NCI-H2107 treated with DMSO at 0.1 percent for 48 hours (cell line): Measurements from ENCODE around the gene TTC16.
"Not testable (repeated sequence)": the region's sequence is repeated elsewhere in the genome, so short reads cannot be mapped to it uniquely, and the experiment has no call there.

Experiments
- DNase-seq: peaks from one replicate; lab custom pipeline; 2025; ENCODE audit not compliant: unreplicated experiment; lab: John Stamatoyannopoulos, UW

Gene TTC16

DNA sequence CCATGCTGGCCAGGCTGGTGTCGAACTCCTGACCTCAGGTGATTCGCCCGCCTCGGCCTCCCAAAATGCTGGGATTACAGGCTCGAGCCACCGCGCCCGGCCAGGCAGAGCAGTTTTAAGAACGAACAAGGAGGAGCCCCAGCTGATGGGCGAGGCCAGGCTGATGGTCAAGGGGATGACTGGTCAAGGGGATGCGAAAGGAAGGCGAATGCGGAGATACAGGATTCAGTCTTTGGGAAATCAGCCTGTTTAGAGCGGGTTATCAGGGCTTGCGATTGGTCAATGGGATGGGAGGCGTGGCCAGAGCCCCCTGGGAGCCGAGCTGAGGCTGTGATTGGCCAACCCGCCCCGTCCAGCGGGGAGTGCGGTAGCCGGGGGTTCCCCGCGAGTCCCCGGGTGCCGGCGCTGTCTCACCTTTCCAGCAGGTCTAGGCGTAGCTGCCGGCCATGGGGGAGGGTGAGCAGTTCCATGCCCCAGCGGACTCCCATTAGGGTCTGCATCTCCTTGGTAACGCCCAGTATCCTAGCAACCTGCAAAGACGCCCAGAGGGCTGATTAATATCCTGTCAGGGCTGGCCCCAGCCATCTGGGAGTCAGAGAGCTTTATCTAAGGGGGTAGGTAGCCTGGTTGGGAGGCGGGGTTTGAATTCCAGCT is 26.7 kb downstream of the TTC16 start:
- DNase-seq: no peak

DNA sequence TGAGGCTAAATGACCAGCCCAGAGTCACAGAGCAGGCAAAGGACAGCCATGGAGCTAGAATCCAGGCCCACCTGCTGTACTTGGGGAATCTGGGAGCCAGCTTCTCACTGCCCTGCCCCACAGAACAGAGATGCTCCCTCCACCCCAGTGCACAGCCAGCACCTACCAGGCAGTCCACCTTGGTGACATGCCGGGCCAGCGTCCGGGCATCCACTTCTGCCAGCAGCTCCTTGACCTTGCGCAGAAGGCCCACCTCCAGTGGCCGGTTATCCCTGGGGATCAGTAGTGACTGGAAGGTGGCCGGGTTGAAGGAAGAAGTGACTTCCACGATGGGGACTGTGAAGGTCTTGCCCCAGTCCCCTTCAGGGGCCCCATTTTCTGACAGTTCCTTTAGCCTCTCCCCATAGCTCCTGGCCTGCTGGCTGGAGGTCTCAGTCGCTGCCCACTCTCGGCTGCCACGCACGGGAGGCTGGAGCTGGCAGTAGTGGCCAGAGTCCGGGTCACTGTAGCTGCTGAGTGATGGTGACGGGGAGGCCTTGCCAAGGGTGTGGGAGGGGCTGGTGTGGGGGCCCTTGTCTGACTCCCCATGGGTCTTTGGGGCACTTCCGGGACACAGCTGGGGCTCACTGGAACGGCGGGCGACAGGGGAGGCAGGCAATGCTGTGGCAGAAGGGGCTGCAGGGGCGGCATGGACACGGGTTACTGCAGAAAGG is 28.7 kb downstream of the TTC16 start:
- DNase-seq: no peak

DNA sequence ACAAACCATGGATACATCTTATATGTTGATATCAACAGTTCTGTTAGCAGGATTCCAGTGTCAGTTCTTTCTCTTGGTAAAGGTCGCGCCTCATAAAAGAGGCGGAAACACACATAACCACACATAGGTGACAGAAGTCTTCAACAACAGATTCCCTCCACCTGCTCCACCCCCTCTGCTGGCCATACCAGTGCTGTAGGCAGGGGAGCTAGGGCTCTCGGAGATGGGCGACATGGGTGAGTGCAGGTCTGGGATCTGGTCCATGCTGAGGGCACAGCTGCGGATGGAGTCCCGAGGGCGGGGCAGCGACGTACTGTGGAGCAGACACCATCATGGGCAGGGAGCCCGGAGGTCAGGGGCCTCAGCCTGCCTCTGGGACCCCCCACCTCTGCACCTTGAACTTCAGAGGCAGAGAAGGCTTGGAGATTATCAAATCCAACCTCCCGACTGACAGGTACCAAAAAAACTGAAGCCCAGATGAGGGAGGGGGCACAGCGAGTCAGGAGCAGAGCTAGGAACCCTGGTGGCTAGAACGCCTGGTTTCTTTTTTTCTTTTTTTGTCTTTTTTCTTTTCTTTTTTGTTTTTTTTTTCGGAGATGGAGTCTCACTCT is 31.2 kb downstream of the TTC16 start:
- DNase-seq: no peak

DNA sequence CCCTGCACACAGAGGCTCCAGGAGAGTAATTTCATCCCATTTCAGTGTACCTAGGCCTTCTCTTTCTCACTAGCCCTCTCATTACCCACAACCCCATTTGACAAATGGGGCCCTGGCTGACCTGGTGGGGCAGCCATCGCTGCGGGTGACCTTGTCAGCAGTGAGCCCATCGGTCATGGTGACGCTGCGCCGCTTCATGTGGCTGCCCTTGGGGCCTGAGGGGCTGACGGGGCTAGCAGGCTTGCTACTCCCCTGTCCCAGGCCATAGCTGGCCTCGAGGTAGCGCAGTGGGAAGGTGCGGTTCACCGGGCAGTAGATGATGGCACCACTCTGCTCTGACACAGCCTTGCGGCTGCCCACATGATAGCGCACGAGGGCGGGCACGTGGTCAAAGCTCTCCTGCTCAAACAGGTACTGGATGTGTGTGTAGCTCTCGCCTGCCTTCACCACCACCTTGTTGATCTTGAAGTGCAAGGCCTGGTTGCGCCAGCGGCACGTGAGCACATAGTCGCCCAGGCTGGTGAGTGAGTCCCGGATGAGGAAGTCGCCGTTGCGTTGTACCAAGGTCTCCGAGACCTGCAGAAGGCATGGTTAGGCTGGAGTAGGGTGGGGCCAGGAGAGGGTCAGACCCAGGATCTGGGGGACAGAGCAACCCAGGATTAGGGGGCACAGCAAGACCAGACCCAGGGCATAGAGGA is 33.4 kb downstream of the TTC16 start:
- no peak for DNase-seq

DNA sequence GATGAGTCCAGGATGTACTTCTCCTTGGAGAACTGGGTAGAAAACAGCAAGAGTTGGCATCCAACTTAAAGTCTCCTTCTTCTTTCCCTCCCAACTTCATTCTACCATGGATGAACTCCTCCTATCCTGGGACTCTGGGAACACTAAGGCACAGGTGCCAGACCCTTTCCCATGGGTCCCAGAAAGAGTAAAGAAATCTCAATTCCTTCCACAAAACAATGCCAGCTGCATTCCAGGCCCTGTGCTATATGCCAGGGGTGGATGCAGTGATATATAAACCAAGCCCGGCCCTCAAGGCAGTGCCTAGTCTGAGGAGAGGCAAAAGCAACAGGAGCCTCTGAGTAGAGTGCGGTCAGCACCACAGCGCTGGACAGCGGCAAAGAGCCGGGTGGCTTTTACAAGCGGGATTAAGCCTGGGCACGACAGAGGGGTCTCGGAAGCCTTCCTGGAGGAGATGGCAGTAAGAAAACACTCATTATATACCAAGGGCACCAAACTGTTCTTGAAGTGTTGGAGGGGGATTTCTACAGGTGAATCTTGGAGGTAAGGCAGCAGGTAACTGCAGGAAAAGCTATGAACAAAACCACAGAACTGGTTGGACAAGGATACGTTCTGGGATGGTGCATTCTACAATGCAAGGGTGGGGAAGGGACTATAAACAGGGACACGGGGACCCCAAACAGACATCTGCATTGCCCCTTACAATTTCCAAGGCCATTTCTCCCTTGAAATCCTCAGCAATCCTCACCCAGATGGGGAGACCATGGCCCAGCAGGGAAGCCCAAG is 35.6 kb downstream of the TTC16 start:
- DNase-seq: no peak

DNA sequence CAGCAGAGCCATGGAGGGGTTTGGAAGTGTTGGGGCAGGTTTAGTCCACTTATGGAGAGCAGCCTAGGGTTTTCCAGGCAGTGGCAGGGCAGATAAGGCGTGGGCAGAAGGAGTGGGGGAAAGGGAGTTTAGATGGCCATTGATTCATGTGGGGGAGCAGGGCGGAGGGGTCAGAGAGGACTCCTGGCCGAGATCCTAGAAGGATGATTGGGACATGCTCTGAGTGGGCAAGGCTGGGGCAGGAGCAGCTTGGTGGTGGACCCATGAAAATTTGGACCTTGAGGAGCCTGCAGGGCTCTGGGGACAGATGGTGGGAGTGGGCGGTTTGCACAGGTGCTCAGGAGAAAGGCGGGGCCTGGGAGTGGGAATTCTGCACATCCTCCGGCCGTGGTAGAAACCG is 37.3 kb downstream of the TTC16 start:
- no peak for DNase-seq

DNA sequence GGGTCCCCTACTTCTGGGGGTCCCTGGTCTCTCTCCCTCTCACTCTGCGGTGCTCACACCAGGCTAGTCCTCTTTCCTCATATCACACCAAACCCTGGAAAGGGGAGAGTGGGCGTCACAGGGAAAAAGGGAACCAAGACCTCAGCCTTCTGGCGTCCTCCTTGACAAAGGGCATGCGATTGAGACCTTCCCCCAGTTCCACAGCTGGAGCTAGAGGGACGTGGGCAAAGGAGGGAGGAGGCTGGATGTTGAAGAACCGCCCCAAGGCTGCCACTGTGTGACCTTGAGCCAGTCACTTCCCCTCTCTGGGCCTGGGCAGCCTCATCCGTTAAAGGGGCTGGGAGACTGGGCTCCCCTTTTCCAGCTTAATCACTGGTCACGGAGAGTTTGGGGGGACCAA is 37.7 kb downstream of the TTC16 start:
- no peak for DNase-seq

DNA sequence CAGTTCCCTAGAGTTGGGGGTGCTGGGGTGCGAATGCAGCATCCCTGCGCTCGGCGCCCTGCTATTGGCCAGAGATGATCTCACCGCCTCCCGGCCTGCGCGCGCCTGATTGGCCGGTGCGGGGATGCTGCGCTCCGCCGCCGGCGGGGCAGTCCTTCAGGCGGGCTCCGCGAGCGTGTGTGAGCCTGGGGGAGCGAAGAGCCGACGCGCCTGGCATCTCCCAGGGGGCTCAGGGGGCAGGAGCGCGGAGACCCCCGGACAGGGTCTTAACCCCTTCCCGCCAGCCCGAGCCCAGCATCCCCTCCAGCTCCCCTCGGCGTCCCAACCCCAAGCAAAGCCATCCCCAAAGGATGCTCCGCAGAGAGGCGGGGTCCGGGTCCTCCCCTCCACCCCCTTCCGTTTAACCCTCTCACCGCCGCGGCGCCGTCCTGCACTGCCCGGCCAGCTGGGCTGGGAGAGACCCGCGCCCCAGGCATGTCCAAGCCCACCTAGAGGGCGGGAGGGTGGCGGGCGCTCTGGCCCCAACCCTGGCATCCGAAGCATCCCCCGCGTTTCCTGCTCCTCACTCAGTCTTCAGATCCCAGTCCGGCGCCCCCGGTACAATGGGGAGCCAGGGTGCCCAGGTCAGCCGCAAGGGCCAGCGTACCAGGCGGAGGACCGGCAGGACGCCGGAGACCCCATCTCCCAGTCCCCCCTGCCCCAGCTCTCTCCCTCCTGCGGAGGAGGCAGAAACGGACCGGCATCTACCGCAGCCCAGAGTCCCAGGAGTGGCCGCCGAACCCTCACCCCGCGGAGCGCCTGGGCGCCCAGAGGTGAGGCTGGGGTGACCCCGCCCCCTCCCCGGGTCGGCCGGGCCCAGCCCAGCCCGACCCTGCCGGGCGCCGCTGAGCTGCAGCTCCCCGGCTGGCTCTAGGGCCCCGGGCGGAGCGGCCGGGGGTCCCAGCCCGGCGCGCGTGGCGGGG is 38.5 kb downstream of the TTC16 start:
- DNase-seq: no peak

DNA sequence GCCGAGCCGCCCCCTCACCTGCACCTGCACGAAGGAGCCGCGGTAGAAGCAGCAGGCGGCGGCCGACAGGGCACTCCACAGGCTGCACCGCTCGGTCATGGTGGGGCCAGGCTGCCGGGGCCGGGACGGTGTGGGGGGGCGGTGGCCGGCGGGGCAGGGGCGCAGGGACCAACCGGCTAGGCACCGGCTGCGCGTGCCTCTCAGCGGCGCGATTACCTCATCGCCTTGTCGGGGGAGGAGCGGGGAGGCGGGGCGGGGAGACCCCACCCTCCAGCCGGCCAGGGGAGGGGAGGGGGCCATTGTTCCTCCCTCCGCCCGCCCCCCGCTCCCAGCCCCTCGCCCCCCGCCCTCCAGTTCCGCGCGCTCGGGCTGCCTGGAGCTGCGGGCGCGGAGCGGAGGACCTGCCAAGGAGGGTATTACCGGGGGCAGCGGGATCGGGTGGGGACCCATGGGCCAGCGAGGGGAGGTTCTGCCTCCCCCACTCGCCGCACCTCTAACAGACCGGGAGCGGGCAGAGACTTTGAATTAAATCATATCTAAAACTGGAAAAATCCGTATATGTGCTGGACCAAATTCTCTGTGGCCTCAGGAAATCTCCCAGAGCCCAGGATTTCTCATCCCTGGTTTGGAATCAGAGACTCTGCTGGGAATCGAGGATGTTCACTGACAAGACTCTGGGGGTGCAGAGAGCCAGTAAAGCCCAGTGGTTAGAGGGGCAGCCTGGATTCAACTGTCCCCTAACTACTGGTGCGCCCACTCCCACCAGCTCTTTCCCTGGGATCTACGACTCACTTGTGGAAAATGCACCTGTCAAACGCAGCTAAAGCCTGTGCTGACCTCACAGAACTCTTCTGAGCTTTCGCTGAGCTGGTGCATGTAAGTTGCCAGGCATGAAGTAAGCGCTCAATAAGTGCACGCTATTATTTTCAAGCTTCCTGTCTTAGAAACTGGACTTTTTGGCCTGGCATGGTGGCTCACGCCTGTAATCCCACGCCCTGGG is 39.5 kb downstream of the TTC16 start:
- no peak for DNase-seq

DNA sequence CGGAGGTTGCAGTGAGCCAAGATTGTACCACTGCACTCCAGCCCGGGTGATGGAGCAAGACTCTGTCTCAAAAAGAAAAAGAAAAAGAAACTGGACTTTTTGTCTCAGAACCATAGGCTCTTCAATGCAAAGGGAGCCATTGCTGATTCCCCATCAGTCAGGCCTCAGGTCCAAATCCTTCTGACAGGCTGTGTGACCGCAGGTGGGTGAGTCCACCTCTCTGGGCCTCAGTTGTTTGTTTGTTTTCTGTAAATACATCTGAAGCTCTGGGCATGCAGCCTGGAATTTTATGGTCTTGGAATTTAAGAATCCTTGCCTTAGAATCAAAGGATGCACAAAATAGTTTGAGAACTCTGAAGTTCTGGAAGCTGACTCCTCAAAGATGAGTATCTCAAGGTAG is 40.4 kb downstream of the TTC16 start:
- no peak for DNase-seq

DNA sequence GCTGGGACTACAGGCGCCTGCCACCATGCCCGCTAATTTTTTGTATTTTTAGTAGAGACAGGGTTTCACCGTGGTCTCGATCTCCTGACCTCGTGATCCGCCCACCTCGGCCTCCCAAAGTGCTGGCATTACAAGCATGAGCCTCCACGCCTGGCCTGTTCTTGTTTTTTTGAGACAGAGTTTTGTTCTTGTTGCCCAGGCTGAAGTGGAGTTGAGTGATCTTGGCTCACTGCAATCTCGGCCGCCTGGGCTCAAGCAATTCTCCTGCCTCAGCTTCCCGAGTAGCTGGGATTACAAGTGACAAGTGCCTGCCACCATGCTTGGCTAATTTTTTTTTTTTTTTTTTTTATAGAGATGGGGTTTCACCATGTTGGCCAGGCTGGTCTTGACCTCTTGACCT is 40.9 kb downstream of the TTC16 start:
- DNase-seq: not testable (repeated sequence)

DNA sequence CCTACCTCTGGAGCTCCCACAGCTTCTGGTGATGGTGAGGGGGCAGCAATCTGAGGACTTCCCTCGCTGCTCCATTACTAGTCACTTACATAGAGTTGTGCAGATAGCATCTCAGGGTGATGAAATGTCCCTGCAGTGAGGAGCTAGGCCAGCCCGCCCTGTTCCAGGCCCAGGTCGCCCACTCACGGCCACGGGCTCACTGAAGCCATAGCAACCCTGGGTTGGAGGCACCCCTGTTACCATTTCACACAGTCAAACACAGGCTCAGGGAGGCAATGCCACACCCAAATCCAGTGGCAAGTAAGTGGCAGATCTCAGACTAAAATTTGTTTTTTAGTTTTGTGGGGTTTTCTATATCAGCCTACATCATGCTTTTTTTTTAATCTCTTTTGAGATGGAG is 43.0 kb downstream of the TTC16 start:
- no peak for DNase-seq

DNA sequence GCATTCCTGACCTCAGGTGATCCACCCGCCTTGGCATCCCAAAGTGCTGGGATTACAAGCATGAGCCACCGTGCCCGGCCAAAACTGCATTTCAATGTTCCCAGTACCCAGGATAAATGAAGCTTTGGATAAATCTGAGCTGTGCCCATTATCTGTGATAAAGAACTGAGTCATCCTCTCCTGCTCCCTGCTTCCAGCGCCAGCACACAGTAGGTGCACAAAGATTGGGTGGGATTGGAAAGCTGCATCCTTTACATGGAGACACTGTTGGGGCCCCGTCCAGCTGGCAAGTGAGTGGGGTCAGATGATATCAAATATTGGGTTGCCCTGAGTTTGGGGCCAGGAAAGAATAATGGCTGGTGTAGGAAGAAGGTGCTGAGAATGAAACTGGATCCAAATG is 45.2 kb downstream of the TTC16 start:
- no peak for DNase-seq

DNA sequence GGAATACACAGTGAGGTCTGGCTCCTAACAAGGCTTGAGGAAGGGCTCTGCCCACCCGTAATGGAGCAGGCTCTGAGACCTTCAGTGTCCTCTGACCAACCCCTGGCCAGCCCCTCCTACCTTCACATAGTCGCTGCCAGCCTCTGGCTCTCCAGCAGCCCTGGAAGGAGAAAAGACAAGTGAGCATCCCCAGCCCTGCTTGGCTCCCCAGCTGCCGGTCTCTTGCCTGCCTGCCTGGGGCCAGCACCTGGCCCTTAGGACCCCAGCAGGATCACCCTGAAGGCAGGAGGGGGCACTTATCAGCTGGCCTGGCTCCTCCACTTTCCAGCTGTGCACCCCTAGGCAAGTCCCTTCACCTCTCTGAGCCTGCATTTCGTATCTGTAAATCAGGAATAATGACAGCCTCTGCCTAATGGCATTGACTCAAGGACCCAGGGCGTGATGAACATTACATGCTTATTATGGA is 45.6 kb downstream of the TTC16 start:
- DNase-seq: no peak

DNA sequence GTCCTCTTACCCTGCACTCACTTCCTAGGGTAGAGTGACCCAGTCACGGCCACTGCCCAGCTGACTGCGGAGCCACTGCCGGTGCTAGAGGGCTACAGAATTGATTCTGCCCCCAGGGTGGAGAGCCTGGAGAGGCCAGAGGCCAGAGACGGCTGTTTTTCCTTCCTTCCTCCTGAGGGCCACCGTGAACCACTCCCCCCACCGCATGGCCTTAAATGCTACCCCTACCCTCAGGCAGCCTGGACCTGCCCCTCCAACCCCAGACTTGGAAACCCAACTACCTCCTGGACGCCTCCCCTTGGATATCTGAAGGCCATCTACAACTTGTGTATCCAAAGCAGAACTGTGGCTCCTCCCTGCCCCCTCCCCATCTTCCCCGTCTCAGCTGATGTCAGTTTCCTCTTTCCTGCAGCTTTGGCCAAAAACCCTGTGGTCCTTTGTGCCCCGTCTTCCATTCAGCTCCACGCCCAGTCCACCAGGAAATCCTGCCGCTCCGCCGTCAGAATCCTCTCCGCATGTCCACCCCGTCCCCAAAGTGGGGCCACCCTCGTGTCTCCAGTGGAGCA is 46.3 kb downstream of the TTC16 start:
- DNase-seq: no peak

DNA sequence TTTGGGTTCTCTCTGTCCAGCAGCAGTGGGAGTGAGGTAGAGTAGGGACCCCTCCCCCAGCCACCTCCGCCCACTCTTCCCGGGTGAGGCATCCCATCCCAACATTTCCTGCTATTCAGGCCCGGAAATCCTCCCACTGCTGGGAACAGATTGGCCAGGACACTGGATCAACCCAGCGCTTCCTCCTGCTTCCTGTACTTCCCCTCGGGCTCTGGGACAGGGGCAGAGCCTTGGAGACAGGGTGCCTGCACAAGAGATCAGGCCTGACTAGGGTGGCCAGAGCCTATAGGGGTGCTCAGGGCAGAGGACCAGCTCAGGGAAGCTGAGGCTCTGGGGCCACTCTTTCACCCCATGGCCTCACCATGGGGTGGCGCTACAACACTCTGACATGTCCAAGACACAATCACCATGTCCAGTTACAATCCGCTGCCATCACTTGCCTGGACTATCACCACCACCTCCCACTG is 48.1 kb downstream of the TTC16 start:
- DNase-seq: no peak

DNA sequence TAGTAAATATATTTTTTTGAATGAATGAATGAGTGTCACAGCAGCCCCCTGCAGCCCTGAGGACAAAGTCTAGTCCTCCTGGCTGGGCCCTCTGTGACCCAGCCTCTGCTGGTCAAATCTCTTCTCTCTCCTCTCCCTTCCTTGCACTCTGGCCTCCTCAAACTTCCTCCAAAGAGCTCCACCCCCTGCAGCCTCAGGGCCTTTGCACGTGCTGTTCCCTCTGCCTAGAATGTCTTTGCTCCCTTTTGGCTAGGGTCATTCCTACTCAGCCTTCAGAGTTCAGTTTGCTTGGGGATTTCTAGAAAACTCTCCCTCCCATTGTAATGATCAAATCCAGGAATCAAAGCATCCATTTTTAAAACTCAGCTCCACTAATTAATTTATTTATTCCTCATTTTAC is 49.5 kb downstream of the TTC16 start:
- DNase-seq: no peak

DNA sequence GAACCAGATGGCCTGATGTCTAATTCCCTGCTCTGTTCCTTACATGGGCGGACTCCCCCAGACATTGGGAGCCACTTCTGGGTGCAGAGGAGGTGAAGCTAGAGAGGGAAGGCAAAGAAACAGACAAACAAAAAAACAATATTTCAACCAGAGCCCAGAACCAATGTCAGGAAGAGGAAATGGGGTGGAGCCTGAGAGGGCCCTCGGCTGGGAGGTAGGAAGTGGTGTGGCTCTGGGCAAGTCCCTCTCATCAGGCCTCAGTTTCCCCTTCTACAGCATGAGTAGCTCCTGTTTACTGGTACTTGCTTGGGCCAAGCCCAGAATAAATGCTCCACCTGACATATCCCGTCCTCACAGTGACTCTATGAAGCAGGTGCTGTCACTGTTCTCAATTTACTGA is 51.5 kb downstream of the TTC16 start:
- no peak for DNase-seq
